HepG2 (cell line): Measurements from ENCODE around the gene LRRN4CL. TPM values are rescaled to one million over a fixed set of nuclear protein-coding genes. Genes with fewer than 3 reads are reported as not detected.

Experiments used
- AGO1 ChIP-seq: fragments of 200-400 bp; formaldehyde crosslinking; IDR thresholded peaks from 2 replicates; pipeline ENCODE4 v1.6.1; 2017; ENCODE audit warnings: mild to moderate bottlenecking, low read depth, low read length, moderate library complexity; ENCODE audit not compliant: poor library complexity, severe bottlenecking
- KLF11 ChIP-seq: IDR thresholded peaks from 2 replicates; pipeline ENCODE4 v1.6.1; 2016; ENCODE audit warnings: missing compliant biosample characterization
- PPARG ChIP-seq: conservative IDR thresholded peaks from 2 replicates; pipeline ENCODE4 v1.6.1; 2016; ENCODE audit warnings: missing biosample characterization, missing genetic modification reagents
- RFXAP ChIP-seq: sonication (generic); formaldehyde crosslinking; IDR thresholded peaks from 2 replicates; pipeline ENCODE4 v1.4.0; 2020; ENCODE audit warnings: missing genetic modification reagents, borderline replicate concordance
- SIX4 ChIP-seq: sonication (generic); formaldehyde crosslinking; IDR thresholded peaks from 2 replicates; pipeline ENCODE4 v1.4.0; 2020; ENCODE audit warnings: missing genetic modification reagents
- ZNF101 ChIP-seq: sonication (generic); formaldehyde crosslinking; IDR thresholded peaks from 2 replicates; pipeline ENCODE4 v1.4.0; 2020; ENCODE audit warnings: mild to moderate bottlenecking, low read depth, missing genetic modification reagents, borderline replicate concordance
- ZNF282 ChIP-seq: fragments of 450-650 bp; IDR thresholded peaks from 2 replicates; pipeline ENCODE4 v1.6.1; 2018; ENCODE audit not compliant: partially characterized antibody
- ZNF547 ChIP-seq: sonication (generic); formaldehyde crosslinking; IDR thresholded peaks from 2 replicates; pipeline ENCODE4 v1.5.1; 2020; ENCODE audit warnings: mild to moderate bottlenecking, missing genetic modification reagents
- ZNF607 ChIP-seq: sonication (generic); formaldehyde crosslinking; IDR thresholded peaks from 2 replicates; pipeline ENCODE4 v1.5.1; 2020; ENCODE audit warnings: missing genetic modification reagents, mild to moderate bottlenecking, borderline replicate concordance
- ZNF749 ChIP-seq: sonication (generic); formaldehyde crosslinking; IDR thresholded peaks from 2 replicates; pipeline ENCODE4 v1.8.0; 2022; ENCODE audit warnings: mild to moderate bottlenecking, missing genetic modification reagents, moderate library complexity, borderline replicate concordance
- ZSCAN30 ChIP-seq: sonication (generic); formaldehyde crosslinking; IDR thresholded peaks from 2 replicates; pipeline ENCODE4 v1.5.0; 2020; ENCODE audit warnings: mild to moderate bottlenecking, missing genetic modification reagents
- polyA plus RNA-seq, 8 experiments: library from polyadenylated mRNA; depleted of rRNA in 3 of 8; stranded (reverse) in 7 of 8; unstranded in 1 of 8; fragments of >200 nt; fragmentation: Illumina TruSeq in 4 of 8; extraction: Trizol in 4 of 8; gene quantifications; 2 replicates each; pipeline versions ENCODE4 v1.2.1 to v1.2.3, GENCODE V29; 2011 to 2016; ENCODE audit warnings: low read depth in 4 of 8, missing spikeins in 1 of 8, mixed read lengths in 1 of 8; ENCODE audit not compliant: insufficient read depth in 1 of 8
- total RNA-seq, 5 experiments: library from RNA; depleted of rRNA; stranded (reverse); fragments of >200 nt; fragmentation: Illumina TruSeq; extraction: Trizol; gene quantifications; 2 replicates each; pipeline ENCODE4 v1.2.3, GENCODE V29; 2016; ENCODE audit warnings: low read depth in 1 of 5
- TF ChIP-seq, protein P1 (sequence below): sonication (generic); formaldehyde crosslinking; IDR thresholded peaks from 2 replicates; pipeline ENCODE4 v1.4.0; 2020; ENCODE audit warnings: mild to moderate bottlenecking, missing genetic modification reagents
- TF ChIP-seq, protein P2 (sequence below): IDR thresholded peaks from 2 replicates; pipeline ENCODE4 v1.6.1; 2012; ENCODE audit warnings: inconsistent platforms
- TF ChIP-seq, protein P3 (sequence below): sonication (generic); formaldehyde crosslinking; IDR thresholded peaks from 2 replicates; pipeline ENCODE4 v1.5.0; 2020; ENCODE audit warnings: mild to moderate bottlenecking, missing genetic modification reagents, moderate library complexity
- TF ChIP-seq, protein P4 (sequence below): sonication (generic); formaldehyde crosslinking; IDR thresholded peaks from 2 replicates; pipeline ENCODE4 v1.5.0; 2020; ENCODE audit warnings: missing genetic modification reagents
- TF ChIP-seq, protein P5 (sequence below): sonication (generic); formaldehyde crosslinking; IDR thresholded peaks from 2 replicates; pipeline ENCODE4 v1.4.0; 2020; ENCODE audit warnings: mild to moderate bottlenecking, missing genetic modification reagents
- TF ChIP-seq, protein P6 (sequence below): sonication (generic); formaldehyde crosslinking; IDR thresholded peaks from 2 replicates; pipeline ENCODE4 v1.4.0; 2020; ENCODE audit warnings: missing genetic modification reagents
- TF ChIP-seq, protein P7 (sequence below): sonication (generic); formaldehyde crosslinking; IDR thresholded peaks from 2 replicates; pipeline ENCODE4 v1.4.0; 2020; ENCODE audit warnings: mild to moderate bottlenecking, missing genetic modification reagents
- TF ChIP-seq, protein P8 (sequence below): sonication (generic); formaldehyde crosslinking; IDR thresholded peaks from 2 replicates; pipeline ENCODE4 v1.4.0; 2020; ENCODE audit warnings: missing genetic modification reagents

The LRRN4CL gene
- total and polyA plus RNA-seq, 2 of the 13 experiments (the other 11 are each of a cell fraction or from before 2014, with no cell fraction given), result 0.11 TPM; not detected in 1

DNA sequence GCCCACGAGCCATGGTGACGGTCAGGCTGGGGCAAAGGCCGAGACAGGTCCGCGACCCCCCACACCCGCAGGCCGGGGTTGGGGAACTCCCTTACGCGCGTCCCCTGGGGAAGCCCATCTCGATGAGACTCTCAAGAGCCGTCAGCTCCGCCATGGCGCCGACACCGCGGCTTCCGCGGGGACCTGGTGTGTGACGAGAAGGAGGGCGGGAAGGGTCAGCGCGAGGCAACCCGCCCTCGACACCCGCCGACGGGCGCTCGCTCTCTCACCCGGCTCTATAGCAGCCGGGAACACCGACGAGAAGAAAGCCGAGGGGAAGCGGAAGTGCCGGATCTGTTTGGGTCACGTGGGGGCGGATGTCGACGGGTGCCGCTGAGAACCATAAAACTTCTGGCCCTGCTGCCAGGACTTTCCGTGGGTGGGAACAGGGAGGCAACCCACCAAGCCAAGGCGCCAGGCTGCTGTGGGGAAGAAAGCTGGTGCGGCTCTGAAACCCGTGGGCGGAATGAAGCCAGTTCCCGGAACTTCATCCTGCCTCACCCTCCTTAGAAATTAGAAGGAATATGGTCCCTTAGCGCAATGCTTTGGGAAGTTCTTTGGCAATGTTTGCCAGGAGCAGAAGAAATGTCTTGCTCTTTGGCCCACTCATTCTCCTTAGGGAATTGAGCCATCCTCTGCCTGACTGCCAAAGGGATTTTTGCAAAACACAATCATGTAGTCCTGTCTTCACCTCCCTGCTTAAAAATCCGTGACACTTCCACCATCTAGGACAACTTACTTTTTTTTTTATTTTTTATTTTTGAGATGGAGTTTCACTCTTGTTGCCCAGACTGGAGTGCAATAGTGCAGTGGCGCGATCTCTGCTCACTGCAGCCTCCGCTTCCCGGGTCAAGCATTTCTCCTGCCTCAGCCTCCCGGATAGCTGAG lies 10.3 kb downstream of the LRRN4CL start, which contains the start of gene UBXN1 (continued):
- TF ChIP-seq, protein P1, sequence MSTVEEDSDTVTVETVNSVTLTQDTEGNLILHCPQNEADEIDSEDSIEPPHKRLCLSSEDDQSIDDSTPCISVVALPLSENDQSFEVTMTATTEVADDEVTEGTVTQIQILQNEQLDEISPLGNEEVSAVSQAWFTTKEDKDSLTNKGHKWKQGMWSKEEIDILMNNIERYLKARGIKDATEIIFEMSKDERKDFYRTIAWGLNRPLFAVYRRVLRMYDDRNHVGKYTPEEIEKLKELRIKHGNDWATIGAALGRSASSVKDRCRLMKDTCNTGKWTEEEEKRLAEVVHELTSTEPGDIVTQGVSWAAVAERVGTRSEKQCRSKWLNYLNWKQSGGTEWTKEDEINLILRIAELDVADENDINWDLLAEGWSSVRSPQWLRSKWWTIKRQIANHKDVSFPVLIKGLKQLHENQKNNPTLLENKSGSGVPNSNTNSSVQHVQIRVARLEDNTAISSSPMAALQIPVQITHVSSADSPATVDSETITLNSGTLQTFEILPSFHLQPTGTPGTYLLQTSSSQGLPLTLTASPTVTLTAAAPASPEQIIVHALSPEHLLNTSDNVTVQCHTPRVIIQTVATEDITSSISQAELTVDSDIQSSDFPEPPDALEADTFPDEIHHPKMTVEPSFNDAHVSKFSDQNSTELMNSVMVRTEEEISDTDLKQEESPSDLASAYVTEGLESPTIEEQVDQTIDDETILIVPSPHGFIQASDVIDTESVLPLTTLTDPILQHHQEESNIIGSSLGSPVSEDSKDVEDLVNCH (CRISPR knock-in tag), result no peak
- TF ChIP-seq, protein P2, sequence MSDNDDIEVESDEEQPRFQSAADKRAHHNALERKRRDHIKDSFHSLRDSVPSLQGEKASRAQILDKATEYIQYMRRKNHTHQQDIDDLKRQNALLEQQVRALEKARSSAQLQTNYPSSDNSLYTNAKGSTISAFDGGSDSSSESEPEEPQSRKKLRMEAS, result peak; percentile 90
- TF ChIP-seq, protein P3, sequence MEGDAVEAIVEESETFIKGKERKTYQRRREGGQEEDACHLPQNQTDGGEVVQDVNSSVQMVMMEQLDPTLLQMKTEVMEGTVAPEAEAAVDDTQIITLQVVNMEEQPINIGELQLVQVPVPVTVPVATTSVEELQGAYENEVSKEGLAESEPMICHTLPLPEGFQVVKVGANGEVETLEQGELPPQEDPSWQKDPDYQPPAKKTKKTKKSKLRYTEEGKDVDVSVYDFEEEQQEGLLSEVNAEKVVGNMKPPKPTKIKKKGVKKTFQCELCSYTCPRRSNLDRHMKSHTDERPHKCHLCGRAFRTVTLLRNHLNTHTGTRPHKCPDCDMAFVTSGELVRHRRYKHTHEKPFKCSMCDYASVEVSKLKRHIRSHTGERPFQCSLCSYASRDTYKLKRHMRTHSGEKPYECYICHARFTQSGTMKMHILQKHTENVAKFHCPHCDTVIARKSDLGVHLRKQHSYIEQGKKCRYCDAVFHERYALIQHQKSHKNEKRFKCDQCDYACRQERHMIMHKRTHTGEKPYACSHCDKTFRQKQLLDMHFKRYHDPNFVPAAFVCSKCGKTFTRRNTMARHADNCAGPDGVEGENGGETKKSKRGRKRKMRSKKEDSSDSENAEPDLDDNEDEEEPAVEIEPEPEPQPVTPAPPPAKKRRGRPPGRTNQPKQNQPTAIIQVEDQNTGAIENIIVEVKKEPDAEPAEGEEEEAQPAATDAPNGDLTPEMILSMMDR (CRISPR knock-in tag), result no peak
- no peak for TF ChIP-seq RFXAP (CRISPR knock-in tag)
- peak; percentile 80 for TF ChIP-seq AGO1
- TF ChIP-seq, protein P4, sequence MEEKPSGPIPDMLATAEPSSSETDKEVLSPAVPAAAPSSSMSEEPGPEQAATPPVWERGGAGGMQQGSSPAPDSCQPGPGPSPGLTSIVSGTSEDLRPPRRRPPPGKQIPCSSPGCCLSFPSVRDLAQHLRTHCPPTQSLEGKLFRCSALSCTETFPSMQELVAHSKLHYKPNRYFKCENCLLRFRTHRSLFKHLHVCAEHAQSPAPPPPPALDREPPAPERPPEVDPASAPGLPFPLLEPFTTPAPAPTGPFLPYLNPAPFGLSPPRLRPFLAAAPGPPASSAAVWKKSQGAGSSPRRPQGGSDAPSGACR, result peak; percentile 71
- peak; percentile 54 for TF ChIP-seq PPARG (CRISPR knock-in tag)
- TF ChIP-seq, protein P5, sequence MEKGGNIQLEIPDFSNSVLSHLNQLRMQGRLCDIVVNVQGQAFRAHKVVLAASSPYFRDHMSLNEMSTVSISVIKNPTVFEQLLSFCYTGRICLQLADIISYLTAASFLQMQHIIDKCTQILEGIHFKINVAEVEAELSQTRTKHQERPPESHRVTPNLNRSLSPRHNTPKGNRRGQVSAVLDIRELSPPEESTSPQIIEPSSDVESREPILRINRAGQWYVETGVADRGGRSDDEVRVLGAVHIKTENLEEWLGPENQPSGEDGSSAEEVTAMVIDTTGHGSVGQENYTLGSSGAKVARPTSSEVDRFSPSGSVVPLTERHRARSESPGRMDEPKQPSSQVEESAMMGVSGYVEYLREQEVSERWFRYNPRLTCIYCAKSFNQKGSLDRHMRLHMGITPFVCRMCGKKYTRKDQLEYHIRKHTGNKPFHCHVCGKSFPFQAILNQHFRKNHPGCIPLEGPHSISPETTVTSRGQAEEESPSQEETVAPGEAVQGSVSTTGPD (CRISPR knock-in tag), result no peak; the same call in 1 of the 2 replicates
- no peak for TF ChIP-seq SIX4
- no peak for TF ChIP-seq ZNF101 (CRISPR knock-in tag)
- TF ChIP-seq, protein P6, sequence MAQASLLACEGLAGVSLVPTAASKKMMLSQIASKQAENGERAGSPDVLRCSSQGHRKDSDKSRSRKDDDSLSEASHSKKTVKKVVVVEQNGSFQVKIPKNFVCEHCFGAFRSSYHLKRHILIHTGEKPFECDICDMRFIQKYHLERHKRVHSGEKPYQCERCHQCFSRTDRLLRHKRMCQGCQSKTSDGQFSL (CRISPR knock-in tag), result no peak
- TF ChIP-seq ZSCAN30 (CRISPR knock-in tag), result no peak
- TF ChIP-seq, protein P7, sequence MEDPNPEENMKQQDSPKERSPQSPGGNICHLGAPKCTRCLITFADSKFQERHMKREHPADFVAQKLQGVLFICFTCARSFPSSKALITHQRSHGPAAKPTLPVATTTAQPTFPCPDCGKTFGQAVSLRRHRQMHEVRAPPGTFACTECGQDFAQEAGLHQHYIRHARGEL (CRISPR knock-in tag), result no peak
- TF ChIP-seq, protein P8, sequence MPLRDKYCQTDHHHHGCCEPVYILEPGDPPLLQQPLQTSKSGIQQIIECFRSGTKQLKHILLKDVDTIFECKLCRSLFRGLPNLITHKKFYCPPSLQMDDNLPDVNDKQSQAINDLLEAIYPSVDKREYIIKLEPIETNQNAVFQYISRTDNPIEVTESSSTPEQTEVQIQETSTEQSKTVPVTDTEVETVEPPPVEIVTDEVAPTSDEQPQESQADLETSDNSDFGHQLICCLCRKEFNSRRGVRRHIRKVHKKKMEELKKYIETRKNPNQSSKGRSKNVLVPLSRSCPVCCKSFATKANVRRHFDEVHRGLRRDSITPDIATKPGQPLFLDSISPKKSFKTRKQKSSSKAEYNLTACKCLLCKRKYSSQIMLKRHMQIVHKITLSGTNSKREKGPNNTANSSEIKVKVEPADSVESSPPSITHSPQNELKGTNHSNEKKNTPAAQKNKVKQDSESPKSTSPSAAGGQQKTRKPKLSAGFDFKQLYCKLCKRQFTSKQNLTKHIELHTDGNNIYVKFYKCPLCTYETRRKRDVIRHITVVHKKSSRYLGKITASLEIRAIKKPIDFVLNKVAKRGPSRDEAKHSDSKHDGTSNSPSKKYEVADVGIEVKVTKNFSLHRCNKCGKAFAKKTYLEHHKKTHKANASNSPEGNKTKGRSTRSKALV (CRISPR knock-in tag), result no peak
- peak; percentile 62 for TF ChIP-seq ZNF547 (CRISPR knock-in tag)
- TF ChIP-seq ZNF282, result no peak
- 0 out of 2 replicates have a peak, but pooled peaks have one; percentile 21 for TF ChIP-seq ZNF749
- no peak; the same call in 1 of the 2 replicates for TF ChIP-seq ZNF607
- TF ChIP-seq KLF11 (CRISPR knock-in tag), result peak; percentile 74
